HuH-7 (cell line): ENCODE data around the gene APOBEC3B.
"Not testable (repeated sequence)": the region's sequence is repeated elsewhere in the genome, so short reads cannot be mapped to it uniquely, and the experiment has no call there.

ENCODE experiments used
- DNase-seq: peaks from one replicate; pipeline ENCODE4 v3.0.0; 2011; ENCODE audit warnings: low spot score

APOBEC3B gene

GRCh38 chr22:38951734-38952133 lies 30.4 kb upstream of the APOBEC3B start:
- no peak for DNase-seq

- DNase-seq = no peak
These were observed 29.7 kb upstream of the APOBEC3B start for GRCh38 chr22:38952281-38952993.

GRCh38 chr22:38953091-38953490 lies 29.1 kb upstream of the APOBEC3B start:
- DNase-seq = no peak

GRCh38 chr22:38953577-38954413 lies 28.4 kb upstream of the APOBEC3B start:
- DNase-seq = no peak

GRCh38 chr22:38954414-38955043 lies 27.6 kb upstream of the APOBEC3B start:
- no peak for DNase-seq

GRCh38 chr22:38955250-38955905 lies 26.8 kb upstream of the APOBEC3B start:
- DNase-seq = no peak

GRCh38 chr22:38955926-38956325 lies 26.2 kb upstream of the APOBEC3B start:
- no peak for DNase-seq

- DNase-seq = no peak
These were observed 25.6 kb upstream of the APOBEC3B start for GRCh38 chr22:38956551-38956950.

- DNase-seq = no peak
These were observed 24.9 kb upstream of the APOBEC3B start, which contains the start of gene APOBEC3A for GRCh38 chr22:38957046-38957770. Gene APOBEC3A, plus strand, starts transcription at chr22:38957609. Its CDS starts 83 bp downstream, at chr22:38957692.

GRCh38 chr22:38957808-38958650 lies 24.1 kb upstream of the APOBEC3B start:
- no peak for DNase-seq

- DNase-seq = not testable (repeated sequence)
These were observed 23.6 kb upstream of the APOBEC3B start for GRCh38 chr22:38958651-38958943.

GRCh38 chr22:38959590-38959989 lies 22.6 kb upstream of the APOBEC3B start:
- no peak for DNase-seq

GRCh38 chr22:38960673-38961072 lies 21.5 kb upstream of the APOBEC3B start:
- DNase-seq = not testable (repeated sequence)

- DNase-seq = not testable (repeated sequence)
These were observed 18.8 kb upstream of the APOBEC3B start for GRCh38 chr22:38963291-38963738.

GRCh38 chr22:38963872-38964271 lies 18.3 kb upstream of the APOBEC3B start:
- no peak for DNase-seq

- DNase-seq = no peak
These were observed 17.8 kb upstream of the APOBEC3B start for GRCh38 chr22:38964306-38964705.

- no peak for DNase-seq
These were observed 17.2 kb upstream of the APOBEC3B start for GRCh38 chr22:38964989-38965388.

- no peak for DNase-seq
These were observed 16.4 kb upstream of the APOBEC3B start for GRCh38 chr22:38965614-38966379.

GRCh38 chr22:38966380-38966702 lies 15.8 kb upstream of the APOBEC3B start:
- DNase-seq = no peak

GRCh38 chr22:38966942-38967341 lies 15.2 kb upstream of the APOBEC3B start:
- DNase-seq = no peak
